ENCODE measurements around the gene COL4A6. TPM values are rescaled to one million over a fixed set of nuclear protein-coding genes. Genes with fewer than 3 reads are reported as not detected.

Gene COL4A6
- total and polyA plus RNA-seq, 2 of the 8 experiments (the other 6 are each of a cell fraction or from before 2014, with no cell fraction given), result 5.9 to 11.8 TPM

DNA sequence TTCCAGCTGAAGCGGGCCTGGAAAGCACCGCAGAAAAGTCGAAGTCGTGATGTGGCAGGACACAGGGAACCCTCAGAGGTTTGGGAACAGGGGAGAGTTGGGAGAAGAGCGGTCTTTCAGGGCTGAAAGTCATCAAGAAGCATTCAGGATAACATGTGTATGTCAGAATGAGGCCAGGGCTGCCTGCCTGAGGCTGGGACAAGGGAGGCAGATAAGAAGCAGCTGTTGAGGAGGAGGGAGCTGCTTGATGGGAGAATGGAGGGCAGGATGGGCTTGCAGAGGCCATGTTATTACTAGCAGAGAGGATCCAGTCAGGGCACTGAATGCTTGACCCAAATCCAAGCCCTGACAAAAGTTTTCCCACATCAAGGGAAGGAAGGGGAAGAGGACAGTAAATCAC, 214.6 kb downstream of the COL4A6 start (continued):
- TF ChIP-seq CHD7 (IDR thresholded peaks at IDR 0.05; ENCODE audit: insufficient replicate concordance, low read length) (no peak), POLR2A (IDR thresholded peaks at IDR 0.05; ENCODE audit: control extremely low read depth in 1 of 2, low read depth in 2 of 2, low read length in 2 of 2) (no peak), RBBP5 (IDR thresholded peaks at IDR 0.05; ENCODE audit: borderline replicate concordance, low read depth, low read length) (no peak), KDM1A (IDR thresholded peaks at IDR 0.05; ENCODE audit: borderline replicate concordance, low read length) (no peak), TCF12 (IDR thresholded peaks at IDR 0.05; ENCODE audit: low read depth, low read length) (no peak), EZH2 (IDR thresholded peaks at IDR 0.05; ENCODE audit: low read depth, low read length, severe bottlenecking) (no peak), NRF1 (IDR thresholded peaks at IDR 0.05; ENCODE audit: low read depth, low read length) (no peak), JUND (IDR thresholded peaks at IDR 0.05; ENCODE audit: low read length) (no peak)

Data from H1 (cell line).